Measurements from ENCODE around the gene SKAP1. TPM values are rescaled to one million over a fixed set of nuclear protein-coding genes. Genes with fewer than 3 reads are reported as not detected.

The SKAP1 gene
- total RNA-seq, result 0.07 and 0.69 TPM in 2 replicates

DNA sequence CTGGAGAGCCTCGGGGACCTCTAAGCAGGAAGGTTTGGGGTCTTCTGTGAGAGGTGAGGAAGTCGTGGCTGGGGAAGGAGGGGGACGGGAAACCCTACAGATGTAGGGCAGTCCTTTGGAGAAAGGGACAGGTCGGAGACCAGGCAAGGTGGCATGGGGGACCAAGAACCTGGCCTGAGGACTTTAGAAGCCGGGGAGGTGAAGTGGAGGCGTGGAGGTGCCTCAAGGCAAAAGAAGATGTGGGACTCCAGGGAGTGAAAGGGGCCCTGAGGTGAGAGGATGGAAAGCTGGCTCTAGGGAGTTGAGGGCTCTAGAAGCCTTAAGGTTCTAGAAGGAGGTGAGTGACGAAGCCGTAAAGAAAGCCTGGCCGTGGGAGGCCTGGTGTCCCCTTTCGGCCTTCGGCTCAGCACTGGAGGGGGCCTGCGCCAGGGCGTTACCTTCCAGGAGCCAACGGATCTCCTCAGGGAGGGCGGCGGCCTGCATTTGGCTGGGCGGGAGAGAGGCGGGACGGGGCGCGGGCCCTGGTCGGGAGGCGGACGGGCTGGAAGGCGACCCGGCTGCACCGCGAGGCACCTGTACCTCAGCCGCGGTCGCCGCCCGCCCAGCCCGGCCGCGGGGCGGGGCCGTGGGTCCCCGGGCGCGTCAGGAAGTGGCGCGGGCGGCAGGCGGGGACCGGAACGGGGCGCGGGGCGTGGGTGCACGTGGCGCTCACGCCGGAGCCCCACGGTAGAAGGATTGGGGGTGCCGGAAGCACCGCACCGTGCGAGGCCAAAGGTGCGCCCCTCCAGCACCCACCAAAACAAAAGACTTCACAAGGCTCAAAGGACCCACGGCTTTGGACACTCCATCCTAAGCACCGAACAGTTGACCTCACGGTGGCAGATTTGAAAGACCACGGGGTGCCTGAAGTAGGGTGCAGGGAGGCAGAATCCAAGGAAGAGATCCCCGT, at the start of gene SKAP1:
Gene SKAP1, minus strand, starts transcription at position 577 of the 949 bp plus-strand sequence.

DNA sequence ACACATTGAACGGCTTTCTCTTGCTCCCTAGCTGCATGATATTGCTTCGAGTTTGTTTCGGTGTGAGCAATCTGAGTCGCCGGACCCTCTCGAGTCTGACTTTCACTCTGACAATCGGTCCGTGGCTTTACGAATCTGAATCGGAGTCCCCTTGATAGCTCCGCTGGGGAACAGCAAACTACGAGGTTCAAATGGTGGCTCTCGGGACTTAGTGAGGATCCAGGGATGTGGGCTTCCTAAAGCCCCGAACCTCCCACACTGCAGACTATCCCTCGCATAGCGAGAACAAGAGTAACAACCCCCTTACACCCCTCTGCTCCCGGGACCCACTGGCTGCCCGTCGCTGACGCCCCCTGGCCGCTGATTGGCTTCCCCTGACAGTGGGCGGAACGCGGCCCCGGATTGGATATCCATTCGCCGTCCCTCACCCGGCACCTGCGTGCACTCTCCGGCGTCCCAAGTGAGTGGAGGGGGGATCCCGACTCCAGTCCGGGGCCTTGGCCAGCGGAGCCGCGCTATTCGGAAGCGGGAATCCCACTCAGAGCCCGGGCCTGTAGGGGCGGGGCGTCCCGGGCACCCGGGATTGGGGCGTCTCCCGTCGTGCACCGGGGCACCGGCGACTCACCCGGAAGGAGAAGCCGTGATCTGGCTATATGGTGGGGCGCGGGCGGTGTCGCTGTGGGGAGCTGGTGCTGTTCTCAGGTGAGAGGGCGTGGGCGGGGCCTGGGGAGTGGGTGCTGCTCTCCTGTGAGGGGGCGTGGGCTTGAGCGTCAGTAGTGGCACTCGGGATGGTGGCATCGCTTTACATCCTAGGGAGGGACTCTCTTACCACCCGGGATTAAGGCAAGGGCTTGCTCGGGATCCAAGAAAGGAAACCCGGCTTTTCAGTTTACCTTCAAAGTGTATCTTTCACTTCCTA, 322.6 kb downstream of the SKAP1 start, which contains the start of gene SNX11:
Gene SNX11, plus strand, starts transcription at position 630 of the 919 bp plus-strand sequence. CDS start 4,278 bp downstream, outside the sequence.

GRCh38 chr17:48101012-48101720, 328.8 kb downstream of the SKAP1 start, which contains the start of gene CBX1:
Gene CBX1, minus strand, starts transcription at chr17:48101478. Its CDS starts 24,474 bp downstream, at chr17:48077004.

Other genes starting within 250 kb of the SKAP1 start
- gene HOXB1, start 100.8 kb upstream of the SKAP1 start, total RNA-seq, result not detected in 2 replicates
- gene HOXB2, start 114.9 kb upstream of the SKAP1 start, total RNA-seq, result 11.6 and 16.8 TPM in 2 replicates
- gene HOXB4, start 148.1 kb upstream of the SKAP1 start, total RNA-seq, result 6.7 and 6.9 TPM in 2 replicates
- 4.5 and 8.5 TPM in 2 replicates for gene HOXB3, start 160.0 kb upstream of the SKAP1 start, total RNA-seq
- gene HOXB5, start 163.6 kb upstream of the SKAP1 start, total RNA-seq, result 0.54 and 1.1 TPM in 2 replicates
- 39.8 and 43.2 TPM in 2 replicates for gene HOXB6, start 174.8 kb upstream of the SKAP1 start, total RNA-seq
- 35.2 and 45.3 TPM in 2 replicates for gene HOXB7, start 180.8 kb upstream of the SKAP1 start, total RNA-seq
- 15.5 and 22.9 TPM in 2 replicates for gene HOXB8, start 185.1 kb upstream of the SKAP1 start, total RNA-seq
- gene HOXB9, start 196.1 kb upstream of the SKAP1 start, total RNA-seq, result 10.6 and 12.9 TPM in 2 replicates